ENCODE results near the gene RPL37A. TPM values are rescaled to one million over a fixed set of nuclear protein-coding genes. Genes with fewer than 3 reads are reported as not detected.

RPL37A gene
- polyA plus RNA-seq, 1 donor from 2014 or later, result 1,655 TPM

- H3K9me3 ChIP-seq (ENCODE audit: low read length), result no peaks in the 10 kb centered on the region
- TF ChIP-seq RAD21 (conservative IDR thresholded peaks at IDR 0.05), result no peak
- no peaks in the 10 kb centered on the region for H3K79me2 ChIP-seq (replicated peaks; ENCODE audit: insufficient read depth, low read length)
- no peaks in the 10 kb centered on the region for H4K20me1 ChIP-seq (ENCODE audit: insufficient read depth)
- H3K36me3 ChIP-seq (ENCODE audit: insufficient read depth, low read length), result no peaks in the 10 kb centered on the region
- H3K27me3 ChIP-seq (ENCODE audit: insufficient read depth, low read depth, low read length), result no peaks in the 10 kb centered on the region
- no peaks in the 10 kb centered on the region for H3K9me2 ChIP-seq (ENCODE audit: insufficient read depth, low read length)
- no peaks in the 10 kb centered on the region for H3F3A ChIP-seq (ENCODE audit: insufficient read depth, low read length, poor library complexity, severe bottlenecking)
- no peak overlapping the region for H3K27ac ChIP-seq (ENCODE audit: low read length)
- no peak overlapping the region for H3K9ac ChIP-seq (ENCODE audit: low read length)
- no peak overlapping the region for H3K4me3 ChIP-seq (ENCODE audit: low read length)
- no peak overlapping the region for H2AFZ ChIP-seq (ENCODE audit: low read depth, low read length)
- H3K4me2 ChIP-seq (ENCODE audit: low read length), result no peak overlapping the region
Measured at GRCh38 chr2:216540920-216541319, 42.3 kb downstream of the RPL37A start.

- Histone ChIP-seq H3K9me3 (ENCODE audit: low read length) (no peaks in the 10 kb centered on the region), H3K27ac (ENCODE audit: low read length) (no peak overlapping the region), H2AFZ (ENCODE audit: low read depth, low read length) (no peak overlapping the region), H3K9me2 (ENCODE audit: insufficient read depth, low read length) (no peaks in the 10 kb centered on the region), H3K4me3 (ENCODE audit: low read length) (no peak overlapping the region), H3K36me3 (ENCODE audit: insufficient read depth, low read length) (no peaks in the 10 kb centered on the region), H3K79me2 (replicated peaks; ENCODE audit: insufficient read depth, low read length) (no peaks in the 10 kb centered on the region), H3K9ac (ENCODE audit: low read length) (no peak overlapping the region), H4K20me1 (ENCODE audit: insufficient read depth) (no peaks in the 10 kb centered on the region), H3K4me2 (ENCODE audit: low read length) (no peak overlapping the region), H3F3A (ENCODE audit: insufficient read depth, low read length, poor library complexity, severe bottlenecking) (no peaks in the 10 kb centered on the region), H3K27me3 (ENCODE audit: insufficient read depth, low read depth, low read length) (no peaks in the 10 kb centered on the region)
- no peak for TF ChIP-seq CTCF (IDR thresholded peaks at IDR 0.05; ENCODE audit: poor library complexity, severe bottlenecking)
- no peak for TF ChIP-seq MXI1 (conservative IDR thresholded peaks at IDR 0.05; ENCODE audit: poor library complexity, severe bottlenecking)
- TF ChIP-seq TAF1 (IDR thresholded peaks at IDR 0.05; ENCODE audit: low read depth), result no peak
- TF ChIP-seq EP300 (conservative IDR thresholded peaks at IDR 0.05; ENCODE audit: poor library complexity, severe bottlenecking), result no peak
- no peak for TF ChIP-seq SMC3 (conservative IDR thresholded peaks at IDR 0.05; ENCODE audit: poor library complexity)
- no peak for TF ChIP-seq EZH2 (IDR thresholded peaks at IDR 0.05; ENCODE audit: borderline replicate concordance, insufficient read depth, low read length, poor library complexity, severe bottlenecking)
- no peak for TF ChIP-seq POLR2AphosphoS5 (IDR thresholded peaks at IDR 0.05)
- no peak for TF ChIP-seq REST (IDR thresholded peaks at IDR 0.05; ENCODE audit: borderline replicate concordance)
- TF ChIP-seq RAD21 (conservative IDR thresholded peaks at IDR 0.05), result no peak
Measured at GRCh38 chr2:216541505-216541904, 42.9 kb downstream of the RPL37A start.

GRCh38 chr2:216545359-216545758 is 46.7 kb downstream of the RPL37A start:
- Histone ChIP-seq H3F3A (ENCODE audit: insufficient read depth, low read length, poor library complexity, severe bottlenecking) (no peaks in the 10 kb centered on the region), H3K27ac (ENCODE audit: low read length) (no peak overlapping the region), H3K9me2 (ENCODE audit: insufficient read depth, low read length) (no peaks in the 10 kb centered on the region), H2AFZ (ENCODE audit: low read depth, low read length) (no peak overlapping the region), H4K20me1 (ENCODE audit: insufficient read depth) (no peaks in the 10 kb centered on the region), H3K79me2 (replicated peaks; ENCODE audit: insufficient read depth, low read length) (no peaks in the 10 kb centered on the region), H3K27me3 (ENCODE audit: insufficient read depth, low read depth, low read length) (no peaks in the 10 kb centered on the region), H3K4me3 (ENCODE audit: low read length) (no peak overlapping the region), H3K36me3 (ENCODE audit: insufficient read depth, low read length) (no peaks in the 10 kb centered on the region), H3K9ac (ENCODE audit: low read length) (no peak overlapping the region), H3K4me2 (ENCODE audit: low read length) (no peak overlapping the region), H3K9me3 (ENCODE audit: low read length) (no peaks in the 10 kb centered on the region)
- TF ChIP-seq EP300 (conservative IDR thresholded peaks at IDR 0.05; ENCODE audit: poor library complexity, severe bottlenecking) (no peak), CTCF (IDR thresholded peaks at IDR 0.05; ENCODE audit: poor library complexity, severe bottlenecking) (no peak), POLR2AphosphoS5 (IDR thresholded peaks at IDR 0.05) (no peak), REST (IDR thresholded peaks at IDR 0.05; ENCODE audit: borderline replicate concordance) (no peak), SMC3 (conservative IDR thresholded peaks at IDR 0.05; ENCODE audit: poor library complexity) (no peak), TAF1 (IDR thresholded peaks at IDR 0.05; ENCODE audit: low read depth) (no peak), MXI1 (conservative IDR thresholded peaks at IDR 0.05; ENCODE audit: poor library complexity, severe bottlenecking) (no peak), RAD21 (conservative IDR thresholded peaks at IDR 0.05) (no peak)

Data from neural cell (in vitro differentiated cells).